HEK293 (cell line): Measurements from ENCODE around the gene DAGLA.

Source experiments
- SCRT2 ChIP-seq: fragments of 450-650 bp; formaldehyde crosslinking; IDR thresholded peaks from 2 replicates; pipeline ENCODE4 v1.5.1; 2016; ENCODE audit warnings: missing biosample characterization, missing genetic modification characterization
- TF ChIP-seq, protein P1 (sequence below): fragments of 450-650 bp; formaldehyde crosslinking; IDR thresholded peaks from 2 replicates; pipeline ENCODE4 v1.5.1; 2016; ENCODE audit warnings: missing biosample characterization, missing genetic modification characterization
- TF ChIP-seq, protein P2 (sequence below): fragments of 450-650 bp; formaldehyde crosslinking; IDR thresholded peaks from 2 replicates; pipeline ENCODE4 v1.5.1; 2016; ENCODE audit warnings: missing biosample characterization, missing genetic modification characterization

DNA sequence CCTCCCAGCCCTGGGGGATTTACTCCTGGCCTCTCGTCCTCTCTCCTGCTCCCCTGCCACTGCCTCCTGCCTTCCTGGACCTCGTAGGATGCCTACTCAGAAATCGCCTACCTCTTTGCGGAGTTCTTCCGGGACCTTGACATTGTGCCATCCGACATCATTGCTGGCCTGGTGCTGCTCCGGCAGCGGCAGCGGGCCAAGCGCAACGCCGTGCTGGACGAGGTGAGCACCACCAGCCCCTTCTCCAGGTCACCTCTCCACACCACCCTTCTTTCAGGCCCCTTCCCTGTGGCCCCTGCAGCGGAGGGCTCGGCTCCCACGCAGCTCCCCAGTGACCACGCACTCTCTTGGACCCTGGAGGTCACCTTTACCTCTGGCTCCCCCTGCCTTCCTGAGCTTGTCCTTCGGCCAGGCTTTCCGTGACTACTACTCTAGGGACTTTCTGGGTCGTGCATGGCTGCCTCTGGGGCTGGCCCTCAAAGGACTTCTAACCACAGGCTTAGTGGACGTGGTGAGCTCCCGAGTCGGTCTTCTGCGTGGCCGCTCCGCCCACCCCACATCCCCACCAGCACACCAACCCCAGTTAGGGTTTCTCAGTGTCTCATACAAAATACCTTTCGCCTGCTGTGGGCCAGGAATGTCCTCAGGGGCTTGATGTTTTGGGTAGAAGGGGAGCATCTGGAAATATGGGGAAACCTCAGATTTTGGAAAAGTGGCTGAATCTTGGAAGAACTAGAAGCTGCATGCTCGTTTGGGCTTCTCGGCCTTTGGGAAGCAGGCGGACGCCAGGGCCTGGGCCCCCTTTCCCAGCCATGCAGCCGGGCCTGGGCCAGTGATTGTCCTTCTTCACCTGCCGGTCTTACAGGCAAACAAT lies 48.1 kb downstream of the DAGLA start:
- TF ChIP-seq, protein P1, sequence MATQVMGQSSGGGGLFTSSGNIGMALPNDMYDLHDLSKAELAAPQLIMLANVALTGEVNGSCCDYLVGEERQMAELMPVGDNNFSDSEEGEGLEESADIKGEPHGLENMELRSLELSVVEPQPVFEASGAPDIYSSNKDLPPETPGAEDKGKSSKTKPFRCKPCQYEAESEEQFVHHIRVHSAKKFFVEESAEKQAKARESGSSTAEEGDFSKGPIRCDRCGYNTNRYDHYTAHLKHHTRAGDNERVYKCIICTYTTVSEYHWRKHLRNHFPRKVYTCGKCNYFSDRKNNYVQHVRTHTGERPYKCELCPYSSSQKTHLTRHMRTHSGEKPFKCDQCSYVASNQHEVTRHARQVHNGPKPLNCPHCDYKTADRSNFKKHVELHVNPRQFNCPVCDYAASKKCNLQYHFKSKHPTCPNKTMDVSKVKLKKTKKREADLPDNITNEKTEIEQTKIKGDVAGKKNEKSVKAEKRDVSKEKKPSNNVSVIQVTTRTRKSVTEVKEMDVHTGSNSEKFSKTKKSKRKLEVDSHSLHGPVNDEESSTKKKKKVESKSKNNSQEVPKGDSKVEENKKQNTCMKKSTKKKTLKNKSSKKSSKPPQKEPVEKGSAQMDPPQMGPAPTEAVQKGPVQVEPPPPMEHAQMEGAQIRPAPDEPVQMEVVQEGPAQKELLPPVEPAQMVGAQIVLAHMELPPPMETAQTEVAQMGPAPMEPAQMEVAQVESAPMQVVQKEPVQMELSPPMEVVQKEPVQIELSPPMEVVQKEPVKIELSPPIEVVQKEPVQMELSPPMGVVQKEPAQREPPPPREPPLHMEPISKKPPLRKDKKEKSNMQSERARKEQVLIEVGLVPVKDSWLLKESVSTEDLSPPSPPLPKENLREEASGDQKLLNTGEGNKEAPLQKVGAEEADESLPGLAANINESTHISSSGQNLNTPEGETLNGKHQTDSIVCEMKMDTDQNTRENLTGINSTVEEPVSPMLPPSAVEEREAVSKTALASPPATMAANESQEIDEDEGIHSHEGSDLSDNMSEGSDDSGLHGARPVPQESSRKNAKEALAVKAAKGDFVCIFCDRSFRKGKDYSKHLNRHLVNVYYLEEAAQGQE (tag by site-specific recombination): no peak
- TF ChIP-seq SCRT2 (tag by site-specific recombination): no peak
- TF ChIP-seq, protein P2, sequence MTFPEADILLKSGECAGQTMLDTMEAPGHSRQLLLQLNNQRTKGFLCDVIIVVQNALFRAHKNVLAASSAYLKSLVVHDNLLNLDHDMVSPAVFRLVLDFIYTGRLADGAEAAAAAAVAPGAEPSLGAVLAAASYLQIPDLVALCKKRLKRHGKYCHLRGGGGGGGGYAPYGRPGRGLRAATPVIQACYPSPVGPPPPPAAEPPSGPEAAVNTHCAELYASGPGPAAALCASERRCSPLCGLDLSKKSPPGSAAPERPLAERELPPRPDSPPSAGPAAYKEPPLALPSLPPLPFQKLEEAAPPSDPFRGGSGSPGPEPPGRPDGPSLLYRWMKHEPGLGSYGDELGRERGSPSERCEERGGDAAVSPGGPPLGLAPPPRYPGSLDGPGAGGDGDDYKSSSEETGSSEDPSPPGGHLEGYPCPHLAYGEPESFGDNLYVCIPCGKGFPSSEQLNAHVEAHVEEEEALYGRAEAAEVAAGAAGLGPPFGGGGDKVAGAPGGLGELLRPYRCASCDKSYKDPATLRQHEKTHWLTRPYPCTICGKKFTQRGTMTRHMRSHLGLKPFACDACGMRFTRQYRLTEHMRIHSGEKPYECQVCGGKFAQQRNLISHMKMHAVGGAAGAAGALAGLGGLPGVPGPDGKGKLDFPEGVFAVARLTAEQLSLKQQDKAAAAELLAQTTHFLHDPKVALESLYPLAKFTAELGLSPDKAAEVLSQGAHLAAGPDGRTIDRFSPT: no peak
